Coronary artery (tissue), 2 donors: ENCODE results near the gene MARCHF9.
"Not testable (repeated sequence)": the region's sequence is repeated elsewhere in the genome, so short reads cannot be mapped to it uniquely, and the experiment has no call there.

Source experiments
- DNase-seq: peaks from one replicate; pipeline ENCODE4 v3.0.0-alpha.2; 2017; ENCODE audit warnings: low spot score
- H3K27ac ChIP-seq, 2 donors: fragments of 200-600 bp; sonication (generic); one replicate each; pipeline ENCODE4 v1.5.1; 2016 to 2019
- H3K4me3 ChIP-seq: fragments of 200-600 bp; sonication (generic); 2 replicates; pipeline ENCODE4 v1.5.1; 2016; ENCODE audit warnings: mild to moderate bottlenecking, moderate library complexity
- CTCF ChIP-seq: fragments of 200-600 bp; sonication (generic); IDR thresholded peaks from one replicate; pipeline ENCODE4 v1.5.1; 2019; ENCODE audit warnings: antibody characterized with exemption

MARCHF9 gene

GRCh38 chr12:57771236-57771872, 16.5 kb downstream of the MARCHF9 start:
- Histone ChIP-seq H3K27ac (peak overlapping the region; percentile 46 to 99), H3K4me3 (peak overlapping the region; percentile 93)
- DNase-seq: peak; percentile 91
- TF ChIP-seq CTCF: no peak

GRCh38 chr12:57771873-57772428, 17.0 kb downstream of the MARCHF9 start, which contains the start of gene METTL1:
TSS of gene METTL1 (minus strand) at chr12:57772105. CDS start at chr12:57772083, 22 bp downstream.
- no peak for TF ChIP-seq CTCF
- peak; percentile 97 for DNase-seq
- Histone ChIP-seq H3K4me3 (peak within 1 kb of the TSS; percentile 93), H3K27ac (peak within 1 kb of the TSS; percentile 46 to 99)

- no peak for DNase-seq
- Histone ChIP-seq H3K4me3 (peak within 1 kb of the TSS; percentile 93), H3K27ac (peak within 1 kb of the TSS; percentile 46 to 99)
- no peak for TF ChIP-seq CTCF
These were observed 17.8 kb downstream of the MARCHF9 start, which contains the start of gene EEF1AKMT3 for GRCh38 chr12:57772429-57773322. TSS of gene EEF1AKMT3 (plus strand) at chr12:57772614. CDS start at chr12:57772725, 111 bp downstream.

GRCh38 chr12:57774634-57775033, 19.7 kb downstream of the MARCHF9 start:
- not testable (repeated sequence) for DNase-seq, H3K4me3 ChIP-seq, H3K27ac ChIP-seq

GRCh38 chr12:57775044-57775443, 20.1 kb downstream of the MARCHF9 start:
- TF ChIP-seq CTCF: no peak
- Histone ChIP-seq H3K27ac (no peak overlapping the region), H3K4me3 (no peak overlapping the region)
- no peak for DNase-seq

GRCh38 chr12:57775563-57776246, 20.8 kb downstream of the MARCHF9 start:
- DNase-seq: no peak
- no peak for TF ChIP-seq CTCF
- no peak overlapping the region for H3K4me3 ChIP-seq
- no peak overlapping the region for H3K27ac ChIP-seq

GRCh38 chr12:57776247-57776587, 21.3 kb downstream of the MARCHF9 start:
- Histone ChIP-seq H3K4me3 (no peak overlapping the region), H3K27ac (no peak overlapping the region)
- no peak for TF ChIP-seq CTCF
- DNase-seq: no peak
